ENCODE results near the gene LRRC23. TPM values are rescaled to one million over a fixed set of nuclear protein-coding genes. Genes with fewer than 3 reads are reported as not detected.

LRRC23 gene
- total RNA-seq, 4 donors from 2014 or later: 8.3 to 12.9 (median 11.0) TPM

GRCh38 chr12:6957741-6958608 lies 53.4 kb downstream of the LRRC23 start:
- no peaks in the 10 kb centered on the region for H3K9me3 ChIP-seq
- no peak overlapping the region for H3K4me3 ChIP-seq
- H3K36me3 ChIP-seq: no peaks in the 10 kb centered on the region
- peak overlapping the region in 2 of 4 donors; percentile 34 to 46 for H3K27ac ChIP-seq (replicated peaks in 1 of 4)
- peaks cover 35 to 55% (median 49%) of the 10 kb centered on the region in 4 donors for H3K4me1 ChIP-seq
- H3K27me3 ChIP-seq: no peaks in the 10 kb centered on the region
- intact Hi-C loops (cut with DNase I): no loop called here
- WGBS: 78% methylated on average over 16 of the region's 28 CpGs
- no peak for DNase-seq (ENCODE audit: extremely low spot score)
- TF ChIP-seq POLR2AphosphoS5 (IDR thresholded peaks at IDR 0.05) (no peak), POLR2A (IDR thresholded peaks at IDR 0.05; ENCODE audit: low read depth) (no peak), EP300 (IDR thresholded peaks at IDR 0.05) (no peak), CTCF (IDR thresholded peaks at IDR 0.05) (no peak)

GRCh38 chr12:6958609-6959057 lies 54.0 kb downstream of the LRRC23 start:
- WGBS: 82% methylated on average over 10 of the region's 10 CpGs
- Histone ChIP-seq H3K4me1 (peaks cover 40 to 55% (median 47%) of the 10 kb centered on the region in 4 donors), H3K9me3 (no peaks in the 10 kb centered on the region), H3K36me3 (no peaks in the 10 kb centered on the region), H3K27ac (replicated peaks in 1 of 4) (peak overlapping the region; percentile 34 to 57 (median 42)), H3K4me3 (peak overlapping the region in 1 of 4 donors; percentile 5), H3K27me3 (no peaks in the 10 kb centered on the region)
- no peak for DNase-seq (ENCODE audit: extremely low spot score)
- intact Hi-C loops (cut with DNase I): no loop called here
- TF ChIP-seq POLR2AphosphoS5 (IDR thresholded peaks at IDR 0.05) (no peak), EP300 (IDR thresholded peaks at IDR 0.05) (no peak), POLR2A (IDR thresholded peaks at IDR 0.05; ENCODE audit: low read depth) (no peak), CTCF (IDR thresholded peaks at IDR 0.05) (no peak)

GRCh38 chr12:6959058-6959804 lies 54.6 kb downstream of the LRRC23 start:
- Histone ChIP-seq H3K9me3 (no peaks in the 10 kb centered on the region), H3K36me3 (no peaks in the 10 kb centered on the region), H3K27me3 (no peaks in the 10 kb centered on the region), H3K4me3 (peak overlapping the region in 1 of 4 donors; percentile 5), H3K4me1 (peaks cover 40 to 54% (median 46%) of the 10 kb centered on the region in 4 donors), H3K27ac (replicated peaks in 1 of 4) (peak overlapping the region in 3 of 4 donors; percentile 38 to 57 (median 46))
- DNase-seq (ENCODE audit: extremely low spot score): no peak
- TF ChIP-seq CTCF (IDR thresholded peaks at IDR 0.05) (no peak), POLR2A (IDR thresholded peaks at IDR 0.05; ENCODE audit: low read depth) (no peak), POLR2AphosphoS5 (IDR thresholded peaks at IDR 0.05) (no peak), EP300 (IDR thresholded peaks at IDR 0.05) (no peak)
- WGBS: 66% methylated on average over 22 of the region's 24 CpGs
- intact Hi-C loops (cut with DNase I): no loop called here

- peaks cover 0 to 4% (median 1%) of the 10 kb centered on the region in 4 donors for H3K36me3 ChIP-seq
- intact Hi-C loops (cut with DNase I): no loop called here
- no peak for DNase-seq (ENCODE audit: extremely low spot score)
- H3K4me3 ChIP-seq: no peak overlapping the region
- H3K27ac ChIP-seq (replicated peaks in 1 of 4): peak overlapping the region in 2 of 4 donors; percentile 38 to 57
- TF ChIP-seq POLR2A (IDR thresholded peaks at IDR 0.05; ENCODE audit: low read depth): no peak
- no peak for TF ChIP-seq EP300 (IDR thresholded peaks at IDR 0.05)
- TF ChIP-seq CTCF (IDR thresholded peaks at IDR 0.05): no peak
- TF ChIP-seq POLR2AphosphoS5 (IDR thresholded peaks at IDR 0.05): no peak
- H3K27me3 ChIP-seq: no peaks in the 10 kb centered on the region
- H3K4me1 ChIP-seq: peaks cover 46 to 61% (median 49%) of the 10 kb centered on the region in 4 donors
- whole genome bisulfite sequencing: 89% methylated on average over 21 of the region's 26 CpGs
- no peaks in the 10 kb centered on the region for H3K9me3 ChIP-seq
These were observed 55.4 kb downstream of the LRRC23 start for GRCh38 chr12:6959805-6960592.
